Uterus (tissue), 2 donors: ENCODE results near the gene DKK3.

Experiments used
- POLR2A ChIP-seq, 2 donors: fragments of 450-650 bp; IDR thresholded peaks; one replicate each; pipeline ENCODE4 v1.6.1; 2016; ENCODE audit warnings: antibody characterized with exemption in 2 of 2, mild to moderate bottlenecking in 1 of 2, moderate library complexity in 1 of 2
- TF ChIP-seq, protein P1 (sequence below), 4 experiments: fragments of 200-600 bp in 2 of 4; fragments of 450-650 bp in 2 of 4; sonication (generic) in 2 of 4; IDR thresholded peaks; one replicate each; pipeline ENCODE4 v1.5.1; 2016 to 2019; ENCODE audit warnings: antibody characterized with exemption in 4 of 4, mild to moderate bottlenecking in 2 of 4, moderate library complexity in 1 of 4

DNA sequence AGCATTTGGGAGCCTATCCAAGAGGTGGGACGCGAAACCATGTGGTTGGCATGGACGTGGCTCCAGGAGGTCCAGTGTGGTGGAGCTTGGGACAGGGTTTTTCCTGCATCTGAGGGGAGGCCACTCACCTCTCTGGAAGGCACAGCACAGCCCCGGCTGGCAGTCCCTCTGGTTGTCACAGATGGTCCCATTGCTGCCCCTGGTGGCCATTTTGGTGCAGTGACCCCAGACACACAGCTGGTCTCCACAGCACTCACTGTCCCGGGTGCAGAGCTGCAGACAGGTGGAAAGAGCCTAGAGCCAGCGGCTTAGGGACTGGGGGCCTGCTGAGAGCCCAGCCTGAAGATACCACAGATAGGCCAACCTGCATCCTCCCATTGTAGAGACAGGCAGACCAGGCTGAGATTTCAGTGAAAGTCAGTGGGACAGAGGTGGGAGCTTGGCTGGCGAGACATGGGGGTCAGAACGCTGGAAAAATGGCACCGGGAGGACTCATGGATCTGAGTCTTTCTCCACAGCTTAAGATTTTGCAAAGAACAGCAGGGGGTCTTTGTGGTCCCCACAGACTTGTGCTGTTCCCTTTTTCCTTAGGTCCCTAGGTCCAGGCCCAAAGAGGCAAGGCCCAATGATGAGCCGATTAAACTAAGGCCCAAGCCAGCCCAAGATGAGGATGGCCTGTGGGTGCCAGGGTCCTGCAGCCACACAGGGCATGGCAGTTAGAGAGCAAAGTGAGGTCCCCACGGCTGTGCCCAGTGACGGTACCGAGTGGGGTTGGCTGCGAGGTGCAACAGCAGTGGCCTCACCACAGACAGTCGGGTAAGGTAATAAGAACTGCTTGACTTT is 41.4 kb downstream of the DKK3 start:
- TF ChIP-seq, protein P1, sequence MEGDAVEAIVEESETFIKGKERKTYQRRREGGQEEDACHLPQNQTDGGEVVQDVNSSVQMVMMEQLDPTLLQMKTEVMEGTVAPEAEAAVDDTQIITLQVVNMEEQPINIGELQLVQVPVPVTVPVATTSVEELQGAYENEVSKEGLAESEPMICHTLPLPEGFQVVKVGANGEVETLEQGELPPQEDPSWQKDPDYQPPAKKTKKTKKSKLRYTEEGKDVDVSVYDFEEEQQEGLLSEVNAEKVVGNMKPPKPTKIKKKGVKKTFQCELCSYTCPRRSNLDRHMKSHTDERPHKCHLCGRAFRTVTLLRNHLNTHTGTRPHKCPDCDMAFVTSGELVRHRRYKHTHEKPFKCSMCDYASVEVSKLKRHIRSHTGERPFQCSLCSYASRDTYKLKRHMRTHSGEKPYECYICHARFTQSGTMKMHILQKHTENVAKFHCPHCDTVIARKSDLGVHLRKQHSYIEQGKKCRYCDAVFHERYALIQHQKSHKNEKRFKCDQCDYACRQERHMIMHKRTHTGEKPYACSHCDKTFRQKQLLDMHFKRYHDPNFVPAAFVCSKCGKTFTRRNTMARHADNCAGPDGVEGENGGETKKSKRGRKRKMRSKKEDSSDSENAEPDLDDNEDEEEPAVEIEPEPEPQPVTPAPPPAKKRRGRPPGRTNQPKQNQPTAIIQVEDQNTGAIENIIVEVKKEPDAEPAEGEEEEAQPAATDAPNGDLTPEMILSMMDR (IDR thresholded peaks at IDR 0.05) = peak; percentile 27 to 56 (median 54)
- peak in 1 of 2 donors; percentile 15 for TF ChIP-seq POLR2A (IDR thresholded peaks at IDR 0.05)
